Measurements from ENCODE around the gene CFAP65.

The CFAP65 gene

GRCh38 chr2:218953366-218953954, 87.9 kb downstream of the CFAP65 start:
- no peak overlapping the region for H3K27ac ChIP-seq
- DNase-seq (ENCODE audit: low read depth, low spot score): no peak
